ENCODE data around the gene AURKA. TPM values are rescaled to one million over a fixed set of nuclear protein-coding genes. Genes with fewer than 3 reads are reported as not detected.

AURKA gene
- total and polyA plus RNA-seq, 9 of the 15 experiments (the other 6 are each of a cell fraction or from before 2014, with no cell fraction given) = 72.7 to 162 (median 113) TPM

DNA sequence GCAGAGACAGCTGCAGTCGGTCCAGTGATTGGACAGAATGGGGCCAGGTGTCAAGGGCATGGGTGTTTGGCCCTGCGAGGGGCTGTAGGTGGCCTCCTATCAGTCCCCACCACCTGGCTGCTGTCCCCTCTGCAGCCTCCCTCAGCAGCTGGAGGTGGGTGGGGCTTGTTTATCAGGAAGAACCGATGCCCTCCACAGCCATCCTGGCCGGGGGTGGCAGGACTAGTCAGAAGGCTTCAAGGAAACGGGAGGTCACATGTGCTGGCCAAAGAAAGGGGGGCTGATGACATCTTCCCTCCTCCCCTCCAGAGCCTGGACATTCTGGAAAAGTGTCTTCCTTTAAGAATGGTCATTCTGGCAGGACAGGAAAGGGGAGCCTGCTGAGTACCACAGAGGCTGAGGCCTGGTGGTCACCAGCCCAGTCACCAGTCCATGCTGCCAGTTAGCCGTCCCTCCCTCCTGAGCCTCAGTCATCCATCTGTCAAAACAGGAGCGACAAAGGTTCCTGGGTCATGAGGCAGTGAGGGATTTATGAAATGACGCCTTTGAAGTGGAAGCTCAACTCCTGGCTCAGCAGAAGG lies 29.1 kb downstream of the AURKA start (continued):
- TF ChIP-seq BRF2 (IDR thresholded peaks at IDR 0.05; ENCODE audit: borderline replicate concordance, insufficient read depth, insufficient read length) (no peak), CREM (IDR thresholded peaks at IDR 0.05; ENCODE audit: low read depth) (peak; percentile 78), MCM7 (IDR thresholded peaks at IDR 0.05) (no peak), WHSC1 (IDR thresholded peaks at IDR 0.05; ENCODE audit: low read length) (no peak), E2F3 (CRISPR knock-in tag; IDR thresholded peaks at IDR 0.05) (peak; percentile 45; the same call in 1 of the 2 replicates), ILF3 (IDR thresholded peaks at IDR 0.05; ENCODE audit: borderline replicate concordance) (no peak), ZNF431 (CRISPR knock-in tag; IDR thresholded peaks at IDR 0.05) (no peak), ATF3 (IDR thresholded peaks at IDR 0.05) (peak; percentile 80), ATF3 (CRISPR knock-in tag; conservative IDR thresholded peaks at IDR 0.05) (no peak; the same call in 1 of the 2 replicates), CREB1 (IDR thresholded peaks at IDR 0.05) (peak; percentile 70), CREB1 (CRISPR knock-in tag; IDR thresholded peaks at IDR 0.05) (no peak), ZNF76 (CRISPR knock-in tag; IDR thresholded peaks at IDR 0.05; ENCODE audit: borderline replicate concordance) (no peak), TBL1XR1 (IDR thresholded peaks at IDR 0.05; ENCODE audit: low read length in 2 of 2) (peak in 1 of 2 experiments; percentile 90; a peak in 2 of 4 replicates), RBM25 (IDR thresholded peaks at IDR 0.05; ENCODE audit: low read depth, low read length, severe bottlenecking) (no peak), MECOM (CRISPR knock-in tag; IDR thresholded peaks at IDR 0.05) (peak; percentile 83), ZNF280A (IDR thresholded peaks at IDR 0.05; ENCODE audit: low read depth, partially characterized antibody) (no peak), PTTG1 (tag; IDR thresholded peaks at IDR 0.05; ENCODE audit: low read depth) (no peak)
- TF ChIP-seq, protein P1, sequence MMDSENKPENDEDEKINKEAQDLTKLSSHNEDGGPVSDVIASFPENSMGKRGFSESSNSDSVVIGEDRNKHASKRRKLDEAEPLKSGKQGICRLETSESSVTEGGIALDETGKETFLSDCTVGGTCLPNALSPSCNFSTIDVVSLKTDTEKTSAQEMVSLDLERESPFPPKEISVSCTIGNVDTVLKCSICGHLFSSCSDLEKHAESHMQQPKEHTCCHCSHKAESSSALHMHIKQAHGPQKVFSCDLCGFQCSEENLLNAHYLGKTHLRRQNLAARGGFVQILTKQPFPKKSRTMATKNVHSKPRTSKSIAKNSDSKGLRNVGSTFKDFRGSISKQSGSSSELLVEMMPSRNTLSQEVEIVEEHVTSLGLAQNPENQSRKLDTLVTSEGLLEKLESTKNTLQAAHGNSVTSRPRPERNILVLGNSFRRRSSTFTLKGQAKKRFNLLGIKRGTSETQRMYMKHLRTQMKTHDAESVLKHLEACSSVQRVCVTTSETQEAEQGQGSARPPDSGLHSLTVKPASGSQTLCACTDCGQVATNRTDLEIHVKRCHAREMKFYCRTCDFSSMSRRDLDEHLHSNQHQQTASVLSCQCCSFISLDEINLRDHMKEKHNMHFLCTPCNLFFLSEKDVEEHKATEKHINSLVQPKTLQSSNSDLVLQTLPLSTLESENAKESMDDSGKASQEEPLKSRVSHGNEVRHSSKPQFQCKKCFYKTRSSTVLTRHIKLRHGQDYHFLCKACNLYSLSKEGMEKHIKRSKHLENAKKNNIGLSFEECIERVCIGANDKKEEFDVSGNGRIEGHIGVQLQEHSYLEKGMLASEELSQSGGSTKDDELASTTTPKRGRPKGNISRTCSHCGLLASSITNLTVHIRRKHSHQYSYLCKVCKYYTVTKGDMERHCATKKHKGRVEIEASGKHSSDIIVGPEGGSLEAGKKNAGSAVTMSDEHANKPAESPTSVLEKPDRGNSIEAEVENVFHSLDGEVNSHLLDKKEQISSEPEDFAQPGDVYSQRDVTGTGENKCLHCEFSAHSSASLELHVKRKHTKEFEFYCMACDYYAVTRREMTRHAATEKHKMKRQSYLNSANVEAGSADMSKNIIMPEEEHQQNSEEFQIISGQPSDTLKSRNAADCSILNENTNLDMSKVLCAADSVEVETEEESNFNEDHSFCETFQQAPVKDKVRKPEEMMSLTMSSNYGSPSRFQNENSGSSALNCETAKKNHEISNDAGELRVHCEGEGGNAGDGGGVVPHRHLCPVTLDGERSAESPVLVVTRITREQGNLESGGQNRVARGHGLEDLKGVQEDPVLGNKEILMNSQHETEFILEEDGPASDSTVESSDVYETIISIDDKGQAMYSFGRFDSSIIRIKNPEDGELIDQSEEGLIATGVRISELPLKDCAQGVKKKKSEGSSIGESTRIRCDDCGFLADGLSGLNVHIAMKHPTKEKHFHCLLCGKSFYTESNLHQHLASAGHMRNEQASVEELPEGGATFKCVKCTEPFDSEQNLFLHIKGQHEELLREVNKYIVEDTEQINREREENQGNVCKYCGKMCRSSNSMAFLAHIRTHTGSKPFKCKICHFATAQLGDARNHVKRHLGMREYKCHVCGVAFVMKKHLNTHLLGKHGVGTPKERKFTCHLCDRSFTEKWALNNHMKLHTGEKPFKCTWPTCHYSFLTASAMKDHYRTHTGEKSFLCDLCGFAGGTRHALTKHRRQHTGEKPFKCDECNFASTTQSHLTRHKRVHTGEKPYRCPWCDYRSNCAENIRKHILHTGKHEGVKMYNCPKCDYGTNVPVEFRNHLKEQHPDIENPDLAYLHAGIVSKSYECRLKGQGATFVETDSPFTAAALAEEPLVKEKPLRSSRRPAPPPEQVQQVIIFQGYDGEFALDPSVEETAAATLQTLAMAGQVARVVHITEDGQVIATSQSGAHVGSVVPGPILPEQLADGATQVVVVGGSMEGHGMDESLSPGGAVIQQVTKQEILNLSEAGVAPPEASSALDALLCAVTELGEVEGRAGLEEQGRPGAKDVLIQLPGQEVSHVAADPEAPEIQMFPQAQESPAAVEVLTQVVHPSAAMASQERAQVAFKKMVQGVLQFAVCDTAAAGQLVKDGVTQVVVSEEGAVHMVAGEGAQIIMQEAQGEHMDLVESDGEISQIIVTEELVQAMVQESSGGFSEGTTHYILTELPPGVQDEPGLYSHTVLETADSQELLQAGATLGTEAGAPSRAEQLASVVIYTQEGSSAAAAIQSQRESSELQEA (IDR thresholded peaks at IDR 0.05; ENCODE audit: low read depth) = peak; percentile 61

All from K562 (cell line).